Stimulated activated naive CD4-positive, alpha-beta T cell treated with Interleukin-2 at 50 U/mL for 16 hours (primary cell): ENCODE data around the gene IFI44.

Experiments
- DNase-seq: peaks from one replicate; lab custom pipeline; 2025; lab: John Stamatoyannopoulos, UW

IFI44 gene

GRCh38 chr1:78652019-78652560 is 2.5 kb downstream of the IFI44 start:
- no peak for DNase-seq

GRCh38 chr1:78658901-78659300 is 9.3 kb downstream of the IFI44 start:
- DNase-seq: no peak

- no peak for DNase-seq
These were observed 14.3 kb downstream of the IFI44 start for GRCh38 chr1:78663923-78664322.

- DNase-seq: no peak
These were observed 15.1 kb downstream of the IFI44 start for GRCh38 chr1:78664763-78665162.

- DNase-seq: no peak
These were observed 16.2 kb downstream of the IFI44 start for GRCh38 chr1:78665809-78666208.

- DNase-seq: no peak
These were observed 18.3 kb downstream of the IFI44 start for GRCh38 chr1:78667939-78668338.

GRCh38 chr1:78668427-78668826 is 18.8 kb downstream of the IFI44 start:
- no peak for DNase-seq

GRCh38 chr1:78672428-78672827 is 22.8 kb downstream of the IFI44 start:
- DNase-seq: no peak

GRCh38 chr1:78673120-78673519 is 23.5 kb downstream of the IFI44 start:
- DNase-seq: no peak

GRCh38 chr1:78676347-78676982 is 26.8 kb downstream of the IFI44 start:
- DNase-seq: peak; percentile 10

- DNase-seq: no peak
These were observed 27.4 kb downstream of the IFI44 start for GRCh38 chr1:78676993-78677392.

GRCh38 chr1:78677788-78678187 is 28.2 kb downstream of the IFI44 start:
- no peak for DNase-seq

- DNase-seq: no peak
These were observed 28.7 kb downstream of the IFI44 start for GRCh38 chr1:78678324-78678723.

GRCh38 chr1:78681265-78681664 is 31.6 kb downstream of the IFI44 start:
- no peak for DNase-seq

GRCh38 chr1:78682496-78682895 is 32.9 kb downstream of the IFI44 start:
- no peak for DNase-seq

GRCh38 chr1:78683079-78683478 is 33.4 kb downstream of the IFI44 start:
- DNase-seq: no peak

- no peak for DNase-seq
These were observed 37.7 kb downstream of the IFI44 start for GRCh38 chr1:78687315-78687714.

- no peak for DNase-seq
These were observed 38.3 kb downstream of the IFI44 start for GRCh38 chr1:78687914-78688313.

GRCh38 chr1:78688697-78689096 is 39.1 kb downstream of the IFI44 start:
- DNase-seq: no peak

GRCh38 chr1:78690516-78690915 is 40.9 kb downstream of the IFI44 start:
- no peak for DNase-seq

GRCh38 chr1:78691995-78692747 is 42.5 kb downstream of the IFI44 start:
- no peak for DNase-seq

GRCh38 chr1:78699813-78700212 is 50.2 kb downstream of the IFI44 start:
- no peak for DNase-seq

GRCh38 chr1:78702426-78702825 is 52.8 kb downstream of the IFI44 start:
- DNase-seq: no peak

- no peak for DNase-seq
These were observed 54.2 kb downstream of the IFI44 start for GRCh38 chr1:78703806-78704205.
